ENCODE data around the gene STYXL2. TPM values are rescaled to one million over a fixed set of nuclear protein-coding genes. Genes with fewer than 3 reads are reported as not detected.

The STYXL2 gene
- total RNA-seq, 1 donor from 2014 or later: 0.09 TPM

GRCh38 chr1:167067904-167068303 is 26.0 kb upstream of the STYXL2 start:
- intact Hi-C loops (cut with DNase I): no loop called here
- ATAC-seq (no peak), DNase-seq (no peak)
- Histone ChIP-seq H3K36me3 (no peaks in the 10 kb centered on the region), H3K4me1 (peaks cover 5% of the 10 kb centered on the region), H3K27me3 (ENCODE audit: low read depth) (no peaks in the 10 kb centered on the region), H3K9me3 (no peaks in the 10 kb centered on the region), H3K4me3 (no peak overlapping the region), H3K27ac (no peak overlapping the region)
- no peak for TF ChIP-seq CTCF (IDR thresholded peaks at IDR 0.05)

- intact Hi-C loops (cut with DNase I): no loop called here
- Histone ChIP-seq H3K27ac (no peak overlapping the region), H3K4me3 (no peak overlapping the region), H3K27me3 (ENCODE audit: low read depth) (no peaks in the 10 kb centered on the region), H3K36me3 (no peaks in the 10 kb centered on the region), H3K4me1 (peaks cover 5% of the 10 kb centered on the region), H3K9me3 (no peaks in the 10 kb centered on the region)
- no peak for TF ChIP-seq CTCF (IDR thresholded peaks at IDR 0.05)
- DNase-seq (no peak), ATAC-seq (no peak)
Measured at GRCh38 chr1:167068761-167069160, 25.1 kb upstream of the STYXL2 start.

- Histone ChIP-seq H3K4me3 (no peak overlapping the region), H3K4me1 (peaks cover 5% of the 10 kb centered on the region), H3K36me3 (no peaks in the 10 kb centered on the region), H3K27me3 (ENCODE audit: low read depth) (no peaks in the 10 kb centered on the region), H3K27ac (no peak overlapping the region), H3K9me3 (no peaks in the 10 kb centered on the region)
- no peak for TF ChIP-seq CTCF (IDR thresholded peaks at IDR 0.05)
- DNase-seq: no peak
- intact Hi-C loops (cut with DNase I): no loop called here
- ATAC-seq: no peak
Measured at GRCh38 chr1:167071286-167071685, 22.6 kb upstream of the STYXL2 start.

- no peak for DNase-seq
- Histone ChIP-seq H3K9me3 (no peaks in the 10 kb centered on the region), H3K4me3 (no peak overlapping the region), H3K27me3 (ENCODE audit: low read depth) (no peaks in the 10 kb centered on the region), H3K4me1 (no peaks in the 10 kb centered on the region), H3K27ac (no peak overlapping the region), H3K36me3 (no peaks in the 10 kb centered on the region)
- intact Hi-C loops (cut with DNase I): no loop called here
- TF ChIP-seq CTCF (IDR thresholded peaks at IDR 0.05): no peak
- ATAC-seq: no peak
Measured at GRCh38 chr1:167076136-167076710, 17.7 kb upstream of the STYXL2 start.

- no peaks in the 10 kb centered on the region for H3K36me3 ChIP-seq
- no peak for ATAC-seq
- no peak overlapping the region for H3K4me3 ChIP-seq
- H3K4me1 ChIP-seq: no peaks in the 10 kb centered on the region
- no peak for TF ChIP-seq CTCF (IDR thresholded peaks at IDR 0.05)
- DNase-seq: no peak
- H3K27ac ChIP-seq: no peak overlapping the region
- H3K27me3 ChIP-seq (ENCODE audit: low read depth): no peaks in the 10 kb centered on the region
- intact Hi-C loops (cut with DNase I): no loop called here
- no peaks in the 10 kb centered on the region for H3K9me3 ChIP-seq
Measured at GRCh38 chr1:167077128-167077867, 16.6 kb upstream of the STYXL2 start.

Measured in lower lobe of right lung (tissue), 2 donors.